HepG2 (cell line): ENCODE measurements around the gene PPP1CC.

Source experiments
- ATF3 ChIP-seq: sonication (generic); formaldehyde crosslinking; IDR thresholded peaks from 2 replicates; pipeline ENCODE4 v1.4.0; 2020; ENCODE audit warnings: missing genetic modification reagents
- ATF4 ChIP-seq, 2 experiments: fragments of 450-650 bp in 1 of 2; sonication (generic) in 1 of 2; formaldehyde crosslinking; IDR thresholded peaks; 2 replicates each; pipeline versions ENCODE4 v1.5.0 to v1.8.0; 2020 to 2022; ENCODE audit warnings: mild to moderate bottlenecking in 1 of 2, missing genetic modification reagents in 1 of 2
- CC2D1A ChIP-seq: sonication (generic); formaldehyde crosslinking; IDR thresholded peaks from 2 replicates; pipeline ENCODE4 v1.8.1; 2023; ENCODE audit warnings: mild to moderate bottlenecking, missing genetic modification reagents
- CTCF ChIP-seq: sonication (generic); formaldehyde crosslinking; IDR thresholded peaks from 2 replicates; pipeline ENCODE4 v1.5.0; 2020; ENCODE audit warnings: mild to moderate bottlenecking, missing genetic modification reagents, moderate library complexity
- HIVEP1 ChIP-seq: sonication (generic); formaldehyde crosslinking; IDR thresholded peaks from 2 replicates; pipeline ENCODE4 v1.4.0; 2020; ENCODE audit warnings: mild to moderate bottlenecking, missing genetic modification reagents
- JUND ChIP-seq: sonication (generic); formaldehyde crosslinking; IDR thresholded peaks from 2 replicates; pipeline ENCODE4 v1.8.0; 2022; ENCODE audit warnings: mild to moderate bottlenecking, missing genetic modification reagents
- NCOA2 ChIP-seq: sonication (generic); formaldehyde crosslinking; IDR thresholded peaks from 2 replicates; pipeline ENCODE4 v1.8.0; 2022; ENCODE audit warnings: inconsistent platforms
- POLR2AphosphoS5 ChIP-seq: IDR thresholded peaks from 2 replicates; pipeline ENCODE4 v1.6.1; 2012; ENCODE audit warnings: low read depth, low read length
- PRDM15 ChIP-seq: sonication (generic); formaldehyde crosslinking; IDR thresholded peaks from 2 replicates; pipeline ENCODE4 v1.4.0; 2020; ENCODE audit warnings: missing genetic modification reagents
- RNF2 ChIP-seq: fragments of 450-650 bp; conservative IDR thresholded peaks from 2 replicates; pipeline ENCODE4 v1.6.1; 2016; ENCODE audit warnings: low read depth
- SP1 ChIP-seq, 2 experiments: fragments of 450-650 bp in 1 of 2; sonication (generic) in 1 of 2; formaldehyde crosslinking in 1 of 2; IDR thresholded peaks; 2 replicates each; pipeline versions ENCODE4 v1.4.0 to v1.6.1; 2016 to 2020; ENCODE audit warnings: missing genetic modification reagents in 1 of 2
- TAF1 ChIP-seq: sonication (generic); formaldehyde crosslinking; IDR thresholded peaks from 2 replicates; pipeline ENCODE4 v1.4.0; 2020; ENCODE audit warnings: missing genetic modification reagents

- TF ChIP-seq ATF3 (CRISPR knock-in tag) (no peak), CTCF (CRISPR knock-in tag) (no peak), TAF1 (CRISPR knock-in tag) (no peak), RNF2 (no peak), SP1 (IDR thresholded peaks at IDR 0.05) (no peak), SP1 (CRISPR knock-in tag; IDR thresholded peaks at IDR 0.05) (no peak), ATF4 (CRISPR knock-in tag; IDR thresholded peaks at IDR 0.05) (no peak), NCOA2 (CRISPR knock-in tag) (no peak), CC2D1A (CRISPR knock-in tag) (no peak), PRDM15 (CRISPR knock-in tag) (no peak), HIVEP1 (CRISPR knock-in tag) (no peak), JUND (CRISPR knock-in tag) (no peak), POLR2AphosphoS5 (no peak)
Observed at GRCh38 chr12:110687396-110688169, 55.1 kb downstream of the PPP1CC start.
